22Rv1 (cell line): ENCODE results near the gene CFDP1.

Experiments
- H3K27ac ChIP-seq: fragments of 450-650 bp; 2 replicates; pipeline ENCODE4 v1.5.1; 2017
- CTCF ChIP-seq: fragments of 450-650 bp; IDR thresholded peaks from 2 replicates; pipeline ENCODE4 v1.5.1; 2017; ENCODE audit warnings: mild to moderate bottlenecking
- ZFX ChIP-seq: fragments of 450-650 bp; IDR thresholded peaks from 2 replicates; pipeline ENCODE4 v1.6.1; 2017; ENCODE audit warnings: antibody characterized with exemption, borderline replicate concordance

Gene CFDP1

DNA sequence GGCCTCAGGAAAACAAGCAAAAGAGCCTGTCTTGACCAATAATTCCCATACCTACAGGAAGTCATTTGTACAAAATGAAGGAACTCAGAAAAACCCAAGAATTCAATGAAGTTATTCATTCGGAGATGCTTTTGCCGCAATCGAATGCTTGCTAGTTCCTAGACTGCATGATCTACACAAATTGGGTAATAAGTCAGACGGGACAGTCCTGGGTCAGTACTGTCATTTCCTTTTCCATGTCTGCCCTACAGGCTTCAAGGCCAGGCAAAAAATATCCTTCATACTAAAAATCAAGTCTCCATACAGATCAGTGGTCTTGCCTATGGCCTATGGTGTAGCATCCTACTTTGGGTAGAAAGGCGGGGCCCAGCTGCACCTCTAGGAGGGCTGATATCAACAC, 71.4 kb downstream of the CFDP1 start:
- no peak for TF ChIP-seq CTCF
- TF ChIP-seq ZFX = no peak
- H3K27ac ChIP-seq = no peak overlapping the region

DNA sequence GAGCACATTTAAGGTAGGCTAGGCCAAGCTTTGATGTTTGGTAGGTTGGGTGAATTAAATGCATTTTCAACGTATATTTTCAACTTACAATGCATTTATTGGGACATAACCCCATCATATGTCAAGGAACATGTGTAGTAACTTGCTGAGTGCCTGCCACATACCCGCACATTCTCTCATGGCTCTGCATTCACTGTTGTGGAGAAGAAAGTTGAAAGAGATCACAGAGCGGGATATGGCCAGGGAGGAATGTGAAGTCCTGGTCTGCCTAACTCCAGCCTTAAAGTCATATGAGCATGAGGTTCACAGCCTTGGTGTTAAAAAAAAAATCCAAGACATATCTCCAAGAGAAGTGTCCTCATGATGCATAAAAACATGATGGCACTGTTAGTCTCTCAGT, 79.1 kb downstream of the CFDP1 start:
- H3K27ac ChIP-seq = no peak overlapping the region
- no peak for TF ChIP-seq ZFX
- no peak for TF ChIP-seq CTCF

GRCh38 chr16:75351183-75351582, 82.1 kb downstream of the CFDP1 start:
- no peak overlapping the region for H3K27ac ChIP-seq
- TF ChIP-seq ZFX (no peak), CTCF (no peak)

- TF ChIP-seq ZFX (no peak), CTCF (no peak)
- no peak overlapping the region for H3K27ac ChIP-seq
Observed at GRCh38 chr16:75345711-75346110, 87.6 kb downstream of the CFDP1 start.

GRCh38 chr16:75343941-75344340, 89.4 kb downstream of the CFDP1 start:
- H3K27ac ChIP-seq = no peak overlapping the region
- TF ChIP-seq CTCF (no peak), ZFX (no peak)

- TF ChIP-seq ZFX (no peak), CTCF (no peak)
- H3K27ac ChIP-seq = no peak overlapping the region
Observed at GRCh38 chr16:75343286-75343685, 90.0 kb downstream of the CFDP1 start.

- no peak for TF ChIP-seq ZFX
- TF ChIP-seq CTCF = no peak
- no peak overlapping the region for H3K27ac ChIP-seq
Observed at GRCh38 chr16:75342308-75342811, 90.9 kb downstream of the CFDP1 start.
